GM12878 (cell line): ENCODE measurements around the gene PDZRN3. TPM values are rescaled to one million over a fixed set of nuclear protein-coding genes. Genes with fewer than 3 reads are reported as not detected.

ENCODE experiments used
- ATAC-seq: fragments of 200-7000 bp; cut with Tn5 transposase; 3 replicates; pipeline ENCODE4 v1.9.1; 2020; ENCODE audit warnings: mild to moderate bottlenecking, moderate library complexity
- BruUV-seq: library from RNA; stranded (reverse); fragments of 400-500 nt; replicated peaks from 2 replicates; lab custom pipeline; 2021; lab: Mats Ljungman, UMichigan
- CTCF ChIA-PET: fragments of 300-600 bp; sonication (Branson Sonifier 250); formaldehyde crosslinking; extraction: SDS; loops from one replicate; lab custom pipeline; 2021; ENCODE audit warnings: inconsistent platforms; lab: Yijun Ruan, JAX
- POLR2A ChIA-PET: fragments of 350-600 bp; formaldehyde crosslinking; extraction: SDS; loops from one replicate; lab custom pipeline; 2021; ENCODE audit warnings: inconsistent platforms; lab: Charles Lee
- RAD21 ChIA-PET: fragments of 300-600 bp; sonication (Branson Sonifier 250); formaldehyde crosslinking; loops from one replicate; lab custom pipeline; 2023; ENCODE audit warnings: antibody characterized with exemption; ENCODE audit not compliant: unreplicated experiment; lab: Charles Lee
- SMC1A ChIA-PET: fragments of 300-600 bp; sonication (Branson Sonifier 250); formaldehyde crosslinking; loops from one replicate; lab custom pipeline; 2023; ENCODE audit not compliant: unreplicated experiment, uncharacterized antibody; lab: Charles Lee
- DNase-seq: peaks from one replicate; pipeline ENCODE4 v3.0.0-alpha.2; 2011; ENCODE audit warnings: low read depth, low spot score
- FAIRE-seq: peaks from 3 replicates; lab custom pipeline; 2011; peaks lifted over from hg19 to GRCh38; lab: Jason Lieb, UNC
- H2AFZ ChIP-seq: 2 replicates; pipeline ENCODE4 v1.6.0; 2011; ENCODE audit warnings: low read depth, low read length, control low read depth; ENCODE audit not compliant: control insufficient read depth
- H3K27ac ChIP-seq: 2 replicates; pipeline ENCODE4 v1.5.1; 2011; ENCODE audit warnings: control low read depth; ENCODE audit not compliant: control insufficient read depth, insufficient read depth
- H3K27me3 ChIP-seq, 2 experiments: replicated peaks in 1 of 2; 2 replicates each; pipeline versions ENCODE4 v1.6.0 to v1.6.1; 2011; ENCODE audit warnings: low read length in 1 of 2; ENCODE audit not compliant: control insufficient read depth in 2 of 2, insufficient read depth in 2 of 2
- H3K36me3 ChIP-seq, 2 experiments: 2 replicates each; pipeline ENCODE4 v1.5.1; 2011; ENCODE audit warnings: low read length in 1 of 2; ENCODE audit not compliant: control insufficient read depth in 2 of 2, insufficient read depth in 2 of 2
- H3K4me1 ChIP-seq: 2 replicates; pipeline ENCODE4 v1.6.1; 2011; ENCODE audit warnings: mild to moderate bottlenecking, low read length, moderate library complexity, mixed read lengths; ENCODE audit not compliant: control insufficient read depth, insufficient read depth
- H3K4me2 ChIP-seq: 2 replicates; pipeline ENCODE4 v1.6.0; 2011; ENCODE audit warnings: control low read depth; ENCODE audit not compliant: control insufficient read depth, insufficient read depth
- H3K4me3 ChIP-seq: fragments of 200-600 bp; sonication (generic); 2 replicates; pipeline ENCODE4 v1.5.1; 2016
- H3K79me2 ChIP-seq: 2 replicates; pipeline ENCODE4 v1.6.0; 2011; ENCODE audit warnings: low read length; ENCODE audit not compliant: control insufficient read depth, insufficient read depth
- H3K9ac ChIP-seq: 2 replicates; pipeline ENCODE4 v1.8.0; 2011; ENCODE audit warnings: low read length, control low read depth, mixed read lengths; ENCODE audit not compliant: control insufficient read depth, insufficient read depth
- H3K9me3 ChIP-seq: replicated peaks from 3 replicates; pipeline ENCODE4 v1.5.1; 2011; ENCODE audit warnings: mild to moderate bottlenecking, low read length; ENCODE audit not compliant: control insufficient read depth, insufficient read depth
- H4K20me1 ChIP-seq: 2 replicates; pipeline ENCODE4 v1.6.0; 2011; ENCODE audit not compliant: control insufficient read depth, insufficient read depth
- ASH2L ChIP-seq: fragments of 300-600, 200-600 bp; sonication (generic); IDR thresholded peaks from 2 replicates; pipeline ENCODE4 v1.6.1; 2017; ENCODE audit warnings: low read depth, mild to moderate bottlenecking, borderline replicate concordance
- BCLAF1 ChIP-seq: fragments of 450-650 bp; IDR thresholded peaks from 2 replicates; pipeline ENCODE4 v1.6.1; 2017; ENCODE audit warnings: antibody characterized with exemption, mild to moderate bottlenecking, moderate library complexity
- CHD4 ChIP-seq: fragments of 200-600 bp; sonication (generic); IDR thresholded peaks from 2 replicates; pipeline ENCODE4 v1.6.1; 2016; ENCODE audit warnings: mild to moderate bottlenecking
- E2F4 ChIP-seq: IDR thresholded peaks from 2 replicates; pipeline ENCODE4 v1.6.1; 2012; ENCODE audit warnings: low read depth, low read length, improper control_type of control experiment
- IKZF2 ChIP-seq, 2 experiments: fragments of 450-650 bp; IDR thresholded peaks; 2 replicates each; pipeline ENCODE4 v1.6.1; 2017; ENCODE audit warnings: mild to moderate bottlenecking in 2 of 2, moderate library complexity in 2 of 2
- KAT2A ChIP-seq: conservative IDR thresholded peaks from 2 replicates; pipeline ENCODE4 v1.6.1; 2011; ENCODE audit warnings: low read depth, low read length; ENCODE audit not compliant: control insufficient read depth
- LARP7 ChIP-seq: fragments of 450-650 bp; IDR thresholded peaks from 2 replicates; pipeline ENCODE4 v1.6.1; 2017; ENCODE audit warnings: mild to moderate bottlenecking
- NBN ChIP-seq: fragments of 450-650 bp; IDR thresholded peaks from 2 replicates; pipeline ENCODE4 v1.6.1; 2016
- NRF1 ChIP-seq: conservative IDR thresholded peaks from 2 replicates; pipeline ENCODE4 v1.6.1; 2011; ENCODE audit warnings: mild to moderate bottlenecking, low read depth, low read length, improper control_type of control experiment
- PAX8 ChIP-seq: fragments of 450-650 bp; IDR thresholded peaks from 2 replicates; pipeline ENCODE4 v1.6.1; 2017; ENCODE audit warnings: mild to moderate bottlenecking, moderate library complexity
- PBX3 ChIP-seq: IDR thresholded peaks from 2 replicates; pipeline ENCODE4 v1.6.1; 2011; ENCODE audit warnings: mild to moderate bottlenecking, low read depth, low read length, moderate library complexity; ENCODE audit not compliant: insufficient replicate concordance
- POLR2A ChIP-seq: IDR thresholded peaks from 2 replicates; pipeline ENCODE4 v1.6.1; 2011; ENCODE audit warnings: low read depth, mild to moderate bottlenecking, low read length
- STAT1 ChIP-seq: fragments of 450-650 bp; conservative IDR thresholded peaks from 2 replicates; pipeline ENCODE4 v1.6.1; 2014; ENCODE audit warnings: antibody characterized with exemption, mild to moderate bottlenecking
- TCF3 ChIP-seq: IDR thresholded peaks from 2 replicates; pipeline ENCODE4 v1.6.1; 2012; ENCODE audit warnings: low read depth, mild to moderate bottlenecking, low read length, borderline replicate concordance; ENCODE audit not compliant: insufficient read depth
- USF1 ChIP-seq: IDR thresholded peaks from 2 replicates; pipeline ENCODE4 v1.6.1; 2011; ENCODE audit warnings: borderline replicate concordance, low read depth, mild to moderate bottlenecking, moderate library complexity, mixed read lengths, low read length; ENCODE audit not compliant: insufficient read depth; ENCODE audit errors: extremely low read length
- YY1 ChIP-seq: IDR thresholded peaks from 2 replicates; pipeline ENCODE4 v1.6.1; 2011; ENCODE audit warnings: low read depth, mild to moderate bottlenecking, low read length
- ZSCAN29 ChIP-seq: fragments of 450-650 bp; IDR thresholded peaks from 2 replicates; pipeline ENCODE4 v1.6.1; 2017; ENCODE audit warnings: mild to moderate bottlenecking, moderate library complexity
- WGBS: methylation state at CpG from one replicate; pipeline ENCODE4 v1.1.6; 2016; ENCODE audit warnings: low lambda C conversion rate; ENCODE audit not compliant: insufficient replicate concordance, insufficient coverage; ENCODE audit errors: missing lambda C conversion rate; 5-methylcytosine and 5-hydroxymethylcytosine counted together
- in situ Hi-C: fragments of 300-500 bp; cut with MboI; formaldehyde crosslinking; loops from 9 replicates; pipeline ENCODE4 v1.14.3; 2018; ENCODE audit warnings: mixed read lengths
- intact Hi-C: fragments of 100-400 bp; cut with micrococcal nuclease; formaldehyde crosslinking; loops from one replicate; pipeline ENCODE4 v1.14.2; 2022; ENCODE audit not compliant: unreplicated experiment
- polyA plus RNA-seq, 11 experiments: library from polyadenylated mRNA; depleted of rRNA in 4 of 11; unstranded in 6 of 11; stranded (reverse) in 5 of 11; fragments of >200 nt; fragmentation: Nextera tagmentation in 4 of 11; fragmentation: Illumina TruSeq in 1 of 11; extraction: Ambion mirVana in 4 of 11; extraction: Trizol in 1 of 11; gene quantifications; 1 replicate in 1 of 11; 2 replicates in 10 of 11; pipeline versions ENCODE4 v1.2.1 to v1.2.3, GENCODE V29; 2011 to 2016; ENCODE audit warnings: inconsistent platforms in 2 of 11, missing spikeins in 2 of 11, low read depth in 1 of 11
- total RNA-seq, 4 experiments: library from RNA; depleted of rRNA in 3 of 4; stranded (reverse); fragments of >200 nt in 3 of 4; fragmentation: Illumina TruSeq in 1 of 4; extraction: Trizol in 1 of 4; gene quantifications; 2 replicates each; pipeline versions ENCODE4 v1.2.1 to v1.2.3, GENCODE V29; 2013 to 2021

Gene PDZRN3
- total and polyA plus RNA-seq, 10 of the 15 experiments (the other 5 are each of a cell fraction or from before 2014, with no cell fraction given): 0.07 to 0.37 (median 0.12) TPM; not detected in 6

- TF ChIP-seq PAX8: no peak
- TF ChIP-seq KAT2A: no peak
- TF ChIP-seq NRF1: no peak
- TF ChIP-seq CHD4: no peak
- TF ChIP-seq POLR2A: no peak
- no peak for TF ChIP-seq E2F4
Measured at GRCh38 chr3:73604451-73604850, 20.3 kb downstream of the PDZRN3 start (continued).

- in situ Hi-C loops (no loop called here), intact Hi-C loops (no loop called here)
- Histone ChIP-seq H3K4me1 (no peaks in the 10 kb centered on the region), H3K4me2 (no peak overlapping the region), H4K20me1 (no peaks in the 10 kb centered on the region), H3K36me3 (no peaks in the 10 kb centered on the region), H3K9ac (no peak overlapping the region), H3K27ac (no peak overlapping the region), H3K79me2 (no peaks in the 10 kb centered on the region), H2AFZ (no peak overlapping the region), H3K9me3 (no peaks in the 10 kb centered on the region), H3K4me3 (no peak overlapping the region), H3K27me3 (no peaks in the 10 kb centered on the region; a peak in 1 of 4 replicates)
- POLR2A ChIA-PET: no interaction called here
- CTCF ChIA-PET: no interaction called here
- DNase-seq (no peak), FAIRE-seq (no peak), ATAC-seq (no peak)
- SMC1A ChIA-PET: no interaction called here
- no TSS peak for BruUV-seq
- 6% methylated on average over 1 of the region's 1 CpG for WGBS
- RAD21 ChIA-PET: no interaction called here
- no peak for TF ChIP-seq PBX3
- TF ChIP-seq USF1: no peak
- TF ChIP-seq ASH2L: no peak
- TF ChIP-seq NBN: no peak
- TF ChIP-seq YY1: no peak
- no peak for TF ChIP-seq TCF3
- TF ChIP-seq STAT1: no peak
- TF ChIP-seq IKZF2 (IDR thresholded peaks at IDR 0.05): no peak
- no peak for TF ChIP-seq BCLAF1
- TF ChIP-seq ZSCAN29: no peak
- no peak for TF ChIP-seq LARP7
Measured at GRCh38 chr3:73603762-73604171, 21.0 kb downstream of the PDZRN3 start.
